K562 (cell line): ENCODE data around the gene TAF8. TPM values are rescaled to one million over a fixed set of nuclear protein-coding genes. Genes with fewer than 3 reads are reported as not detected.

Source experiments
- BMI1 ChIP-seq: fragments of 150-350 bp; IDR thresholded peaks from 2 replicates; pipeline ENCODE4 v1.6.1; 2014; ENCODE audit warnings: low read length
- CHD2 ChIP-seq: IDR thresholded peaks from 2 replicates; pipeline ENCODE4 v1.6.1; 2011; ENCODE audit warnings: low read depth, low read length
- DPF2 ChIP-seq: fragments of 450-650 bp; IDR thresholded peaks from 2 replicates; pipeline ENCODE4 v1.6.1; 2016
- FIP1L1 ChIP-seq: fragments of 200-400 bp; formaldehyde crosslinking; IDR thresholded peaks from 2 replicates; pipeline ENCODE4 v1.6.1; 2018; ENCODE audit warnings: mild to moderate bottlenecking, low read depth, low read length; ENCODE audit not compliant: poor library complexity, severe bottlenecking
- HDAC1 ChIP-seq, 2 experiments: fragments of 450-650 bp; IDR thresholded peaks; 2 replicates each; pipeline ENCODE4 v1.6.1; 2016 to 2017; ENCODE audit warnings: inconsistent platforms in 1 of 2, mild to moderate bottlenecking in 1 of 2, moderate library complexity in 1 of 2
- LARP7 ChIP-seq: fragments of 450-650 bp; IDR thresholded peaks from 2 replicates; pipeline ENCODE4 v1.6.1; 2016
- MLLT1 ChIP-seq, 2 experiments: fragments of 450-650 bp; IDR thresholded peaks; 2 replicates each; pipeline ENCODE4 v1.6.1; 2016
- NBN ChIP-seq: fragments of 450-650 bp; IDR thresholded peaks from 2 replicates; pipeline ENCODE4 v1.6.1; 2016; ENCODE audit warnings: low read depth, mild to moderate bottlenecking
- PHF8 ChIP-seq: fragments of 200-600 bp; sonication (generic); IDR thresholded peaks from 2 replicates; pipeline ENCODE4 v1.6.1; 2012; ENCODE audit warnings: mixed run types, mild to moderate bottlenecking, inconsistent platforms, low read length, moderate library complexity, borderline replicate concordance
- SETDB1 ChIP-seq: IDR thresholded peaks from one replicate; pipeline ENCODE4 v1.6.1; 2012; ENCODE audit warnings: low read length, control low read depth, inconsistent platforms
- ZFP36 ChIP-seq: fragments of 150-350 bp; IDR thresholded peaks from 2 replicates; pipeline ENCODE4 v1.6.1; 2018; ENCODE audit warnings: low read length, low read depth; ENCODE audit not compliant: partially characterized antibody
- polyA plus RNA-seq, 8 experiments: library from polyadenylated mRNA; depleted of rRNA in 4 of 8; stranded (reverse) in 5 of 8; unstranded in 3 of 8; fragments of >200 nt; fragmentation: Nextera tagmentation in 2 of 8; fragmentation: Illumina TruSeq in 1 of 8; extraction: Ambion mirVana in 2 of 8; extraction: Trizol in 1 of 8; gene quantifications; 2 replicates each; pipeline versions ENCODE4 v1.2.1 to v1.2.3, GENCODE V29; 2011 to 2014; ENCODE audit warnings: inconsistent platforms in 1 of 8, missing spikeins in 1 of 8
- total RNA-seq, 7 experiments: library from RNA; depleted of rRNA in 6 of 7; stranded (reverse); fragments of >200 nt in 6 of 7; fragmentation: Illumina TruSeq in 2 of 7; extraction: Trizol in 2 of 7; gene quantifications; 2 replicates each; pipeline versions ENCODE4 v1.2.1 to v1.2.3, GENCODE V29; 2011 to 2021; ENCODE audit warnings: low replicate concordance in 1 of 7
- TF ChIP-seq, protein P1 (sequence below): fragments of 450-650 bp; IDR thresholded peaks from 2 replicates; pipeline ENCODE4 v1.6.1; 2016; ENCODE audit warnings: mild to moderate bottlenecking, moderate library complexity
- TF ChIP-seq, protein P2 (sequence below), 2 experiments: IDR thresholded peaks; 2 replicates each; pipeline ENCODE4 v1.6.1; 2011; ENCODE audit warnings: borderline replicate concordance in 1 of 2, control low read depth in 1 of 2, low read depth in 1 of 2, low read length in 1 of 2, mild to moderate bottlenecking in 1 of 2, mixed read lengths in 1 of 2, moderate library complexity in 1 of 2; ENCODE audit not compliant: insufficient read depth in 1 of 2, insufficient read length in 1 of 2, poor library complexity in 1 of 2, severe bottlenecking in 1 of 2; ENCODE audit errors: extremely low read depth in 1 of 2
- TF ChIP-seq, protein P3 (sequence below): fragments of 450-650 bp; IDR thresholded peaks from 2 replicates; pipeline ENCODE4 v1.6.1; 2016; ENCODE audit warnings: low read depth, mild to moderate bottlenecking, moderate library complexity

TAF8 gene
- total and polyA plus RNA-seq, 9 of the 15 experiments (the other 6 are each of a cell fraction or from before 2014, with no cell fraction given): 29.4 to 84.0 (median 52.6) TPM

- TF ChIP-seq, protein P1, sequence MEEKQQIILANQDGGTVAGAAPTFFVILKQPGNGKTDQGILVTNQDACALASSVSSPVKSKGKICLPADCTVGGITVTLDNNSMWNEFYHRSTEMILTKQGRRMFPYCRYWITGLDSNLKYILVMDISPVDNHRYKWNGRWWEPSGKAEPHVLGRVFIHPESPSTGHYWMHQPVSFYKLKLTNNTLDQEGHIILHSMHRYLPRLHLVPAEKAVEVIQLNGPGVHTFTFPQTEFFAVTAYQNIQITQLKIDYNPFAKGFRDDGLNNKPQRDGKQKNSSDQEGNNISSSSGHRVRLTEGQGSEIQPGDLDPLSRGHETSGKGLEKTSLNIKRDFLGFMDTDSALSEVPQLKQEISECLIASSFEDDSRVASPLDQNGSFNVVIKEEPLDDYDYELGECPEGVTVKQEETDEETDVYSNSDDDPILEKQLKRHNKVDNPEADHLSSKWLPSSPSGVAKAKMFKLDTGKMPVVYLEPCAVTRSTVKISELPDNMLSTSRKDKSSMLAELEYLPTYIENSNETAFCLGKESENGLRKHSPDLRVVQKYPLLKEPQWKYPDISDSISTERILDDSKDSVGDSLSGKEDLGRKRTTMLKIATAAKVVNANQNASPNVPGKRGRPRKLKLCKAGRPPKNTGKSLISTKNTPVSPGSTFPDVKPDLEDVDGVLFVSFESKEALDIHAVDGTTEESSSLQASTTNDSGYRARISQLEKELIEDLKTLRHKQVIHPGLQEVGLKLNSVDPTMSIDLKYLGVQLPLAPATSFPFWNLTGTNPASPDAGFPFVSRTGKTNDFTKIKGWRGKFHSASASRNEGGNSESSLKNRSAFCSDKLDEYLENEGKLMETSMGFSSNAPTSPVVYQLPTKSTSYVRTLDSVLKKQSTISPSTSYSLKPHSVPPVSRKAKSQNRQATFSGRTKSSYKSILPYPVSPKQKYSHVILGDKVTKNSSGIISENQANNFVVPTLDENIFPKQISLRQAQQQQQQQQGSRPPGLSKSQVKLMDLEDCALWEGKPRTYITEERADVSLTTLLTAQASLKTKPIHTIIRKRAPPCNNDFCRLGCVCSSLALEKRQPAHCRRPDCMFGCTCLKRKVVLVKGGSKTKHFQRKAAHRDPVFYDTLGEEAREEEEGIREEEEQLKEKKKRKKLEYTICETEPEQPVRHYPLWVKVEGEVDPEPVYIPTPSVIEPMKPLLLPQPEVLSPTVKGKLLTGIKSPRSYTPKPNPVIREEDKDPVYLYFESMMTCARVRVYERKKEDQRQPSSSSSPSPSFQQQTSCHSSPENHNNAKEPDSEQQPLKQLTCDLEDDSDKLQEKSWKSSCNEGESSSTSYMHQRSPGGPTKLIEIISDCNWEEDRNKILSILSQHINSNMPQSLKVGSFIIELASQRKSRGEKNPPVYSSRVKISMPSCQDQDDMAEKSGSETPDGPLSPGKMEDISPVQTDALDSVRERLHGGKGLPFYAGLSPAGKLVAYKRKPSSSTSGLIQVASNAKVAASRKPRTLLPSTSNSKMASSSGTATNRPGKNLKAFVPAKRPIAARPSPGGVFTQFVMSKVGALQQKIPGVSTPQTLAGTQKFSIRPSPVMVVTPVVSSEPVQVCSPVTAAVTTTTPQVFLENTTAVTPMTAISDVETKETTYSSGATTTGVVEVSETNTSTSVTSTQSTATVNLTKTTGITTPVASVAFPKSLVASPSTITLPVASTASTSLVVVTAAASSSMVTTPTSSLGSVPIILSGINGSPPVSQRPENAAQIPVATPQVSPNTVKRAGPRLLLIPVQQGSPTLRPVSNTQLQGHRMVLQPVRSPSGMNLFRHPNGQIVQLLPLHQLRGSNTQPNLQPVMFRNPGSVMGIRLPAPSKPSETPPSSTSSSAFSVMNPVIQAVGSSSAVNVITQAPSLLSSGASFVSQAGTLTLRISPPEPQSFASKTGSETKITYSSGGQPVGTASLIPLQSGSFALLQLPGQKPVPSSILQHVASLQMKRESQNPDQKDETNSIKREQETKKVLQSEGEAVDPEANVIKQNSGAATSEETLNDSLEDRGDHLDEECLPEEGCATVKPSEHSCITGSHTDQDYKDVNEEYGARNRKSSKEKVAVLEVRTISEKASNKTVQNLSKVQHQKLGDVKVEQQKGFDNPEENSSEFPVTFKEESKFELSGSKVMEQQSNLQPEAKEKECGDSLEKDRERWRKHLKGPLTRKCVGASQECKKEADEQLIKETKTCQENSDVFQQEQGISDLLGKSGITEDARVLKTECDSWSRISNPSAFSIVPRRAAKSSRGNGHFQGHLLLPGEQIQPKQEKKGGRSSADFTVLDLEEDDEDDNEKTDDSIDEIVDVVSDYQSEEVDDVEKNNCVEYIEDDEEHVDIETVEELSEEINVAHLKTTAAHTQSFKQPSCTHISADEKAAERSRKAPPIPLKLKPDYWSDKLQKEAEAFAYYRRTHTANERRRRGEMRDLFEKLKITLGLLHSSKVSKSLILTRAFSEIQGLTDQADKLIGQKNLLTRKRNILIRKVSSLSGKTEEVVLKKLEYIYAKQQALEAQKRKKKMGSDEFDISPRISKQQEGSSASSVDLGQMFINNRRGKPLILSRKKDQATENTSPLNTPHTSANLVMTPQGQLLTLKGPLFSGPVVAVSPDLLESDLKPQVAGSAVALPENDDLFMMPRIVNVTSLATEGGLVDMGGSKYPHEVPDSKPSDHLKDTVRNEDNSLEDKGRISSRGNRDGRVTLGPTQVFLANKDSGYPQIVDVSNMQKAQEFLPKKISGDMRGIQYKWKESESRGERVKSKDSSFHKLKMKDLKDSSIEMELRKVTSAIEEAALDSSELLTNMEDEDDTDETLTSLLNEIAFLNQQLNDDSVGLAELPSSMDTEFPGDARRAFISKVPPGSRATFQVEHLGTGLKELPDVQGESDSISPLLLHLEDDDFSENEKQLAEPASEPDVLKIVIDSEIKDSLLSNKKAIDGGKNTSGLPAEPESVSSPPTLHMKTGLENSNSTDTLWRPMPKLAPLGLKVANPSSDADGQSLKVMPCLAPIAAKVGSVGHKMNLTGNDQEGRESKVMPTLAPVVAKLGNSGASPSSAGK: no peak
- TF ChIP-seq HDAC1 (IDR thresholded peaks at IDR 0.05) (peak in 1 of 2 experiments; percentile 37; a peak in 1 of 4 replicates), BMI1 (no peak), DPF2 (peak; percentile 9; the same call in 1 of the 2 replicates), NBN (0 out of 2 replicates have a peak, but pooled peaks have one; percentile 25), ZFP36 (peak; percentile 80), FIP1L1 (no peak), LARP7 (0 out of 2 replicates have a peak, but pooled peaks have one; percentile 20), CHD2 (no peak), PHF8 (0 out of 2 replicates have a peak, but pooled peaks have one; percentile 2), SETDB1 (no peak), MLLT1 (IDR thresholded peaks at IDR 0.05) (0 out of 4 replicates have a peak, but pooled peaks of 1 of the 2 experiments have one; percentile 32)
- TF ChIP-seq, protein P2, sequence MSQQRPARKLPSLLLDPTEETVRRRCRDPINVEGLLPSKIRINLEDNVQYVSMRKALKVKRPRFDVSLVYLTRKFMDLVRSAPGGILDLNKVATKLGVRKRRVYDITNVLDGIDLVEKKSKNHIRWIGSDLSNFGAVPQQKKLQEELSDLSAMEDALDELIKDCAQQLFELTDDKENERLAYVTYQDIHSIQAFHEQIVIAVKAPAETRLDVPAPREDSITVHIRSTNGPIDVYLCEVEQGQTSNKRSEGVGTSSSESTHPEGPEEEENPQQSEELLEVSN (IDR thresholded peaks at IDR 0.05; ENCODE audit: borderline replicate concordance in 1 of 2, extremely low read depth in 1 of 2, insufficient read depth in 1 of 2, insufficient read length in 1 of 2, low read depth in 1 of 2, low read length in 1 of 2, poor library complexity in 1 of 2, severe bottlenecking in 1 of 2): no peak
- TF ChIP-seq, protein P3, sequence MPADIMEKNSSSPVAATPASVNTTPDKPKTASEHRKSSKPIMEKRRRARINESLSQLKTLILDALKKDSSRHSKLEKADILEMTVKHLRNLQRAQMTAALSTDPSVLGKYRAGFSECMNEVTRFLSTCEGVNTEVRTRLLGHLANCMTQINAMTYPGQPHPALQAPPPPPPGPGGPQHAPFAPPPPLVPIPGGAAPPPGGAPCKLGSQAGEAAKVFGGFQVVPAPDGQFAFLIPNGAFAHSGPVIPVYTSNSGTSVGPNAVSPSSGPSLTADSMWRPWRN: no peak
These were observed 50.9 kb downstream of the TAF8 start (continued) for GRCh38 chr6:42101186-42101657.
